ENCODE measurements around the gene TNFSF8.

DNA sequence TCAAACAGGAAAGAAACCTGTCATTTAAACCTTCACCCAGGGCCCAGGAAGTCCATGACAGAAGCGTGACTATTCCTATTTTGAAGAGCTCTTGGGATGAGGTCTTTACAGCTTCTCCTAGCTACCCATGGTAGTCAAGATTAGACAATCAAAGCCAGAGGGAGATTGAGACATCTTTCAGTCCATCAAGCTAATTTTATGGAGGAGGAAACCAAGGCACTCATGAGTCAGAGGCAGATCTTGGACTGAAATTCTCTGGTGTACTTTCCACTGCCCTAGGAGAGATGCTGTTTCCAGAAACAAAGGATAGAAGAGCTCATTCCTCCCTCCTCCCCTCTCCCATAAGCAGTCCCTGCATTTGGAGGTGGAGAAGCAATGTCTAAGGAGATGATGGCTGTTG lies 9.2 kb downstream of the TNFSF8 start:
- TF ChIP-seq EP300 (IDR thresholded peaks at IDR 0.05) (no peak), POLR2AphosphoS5 (IDR thresholded peaks at IDR 0.05) (no peak), POLR2A (IDR thresholded peaks at IDR 0.05) (no peak)
- TF ChIP-seq, protein P1, sequence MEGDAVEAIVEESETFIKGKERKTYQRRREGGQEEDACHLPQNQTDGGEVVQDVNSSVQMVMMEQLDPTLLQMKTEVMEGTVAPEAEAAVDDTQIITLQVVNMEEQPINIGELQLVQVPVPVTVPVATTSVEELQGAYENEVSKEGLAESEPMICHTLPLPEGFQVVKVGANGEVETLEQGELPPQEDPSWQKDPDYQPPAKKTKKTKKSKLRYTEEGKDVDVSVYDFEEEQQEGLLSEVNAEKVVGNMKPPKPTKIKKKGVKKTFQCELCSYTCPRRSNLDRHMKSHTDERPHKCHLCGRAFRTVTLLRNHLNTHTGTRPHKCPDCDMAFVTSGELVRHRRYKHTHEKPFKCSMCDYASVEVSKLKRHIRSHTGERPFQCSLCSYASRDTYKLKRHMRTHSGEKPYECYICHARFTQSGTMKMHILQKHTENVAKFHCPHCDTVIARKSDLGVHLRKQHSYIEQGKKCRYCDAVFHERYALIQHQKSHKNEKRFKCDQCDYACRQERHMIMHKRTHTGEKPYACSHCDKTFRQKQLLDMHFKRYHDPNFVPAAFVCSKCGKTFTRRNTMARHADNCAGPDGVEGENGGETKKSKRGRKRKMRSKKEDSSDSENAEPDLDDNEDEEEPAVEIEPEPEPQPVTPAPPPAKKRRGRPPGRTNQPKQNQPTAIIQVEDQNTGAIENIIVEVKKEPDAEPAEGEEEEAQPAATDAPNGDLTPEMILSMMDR (IDR thresholded peaks at IDR 0.05), result no peak

All from sigmoid colon (tissue), 4 donors.